SK-N-SH (cell line): ENCODE data around the gene ASB17.

Experiments
- CTCF ChIP-seq: fragments of 200-600 bp; sonication (generic); IDR thresholded peaks from 2 replicates; pipeline ENCODE4 v1.6.1; 2017; ENCODE audit warnings: antibody characterized with exemption, mild to moderate bottlenecking, moderate library complexity
- EP300 ChIP-seq, 2 experiments: IDR thresholded peaks; 2 replicates each; pipeline versions ENCODE4 v1.4.0 to v1.6.1; 2012; ENCODE audit warnings: borderline replicate concordance in 1 of 2, low read depth in 1 of 2, low read length in 1 of 2
- EZH2phosphoT487 ChIP-seq: fragments of 200-600 bp; sonication (generic); IDR thresholded peaks from 2 replicates; pipeline ENCODE4 v1.6.1; 2017; ENCODE audit warnings: low read depth, mixed run types, mild to moderate bottlenecking, antibody characterized with exemption, moderate library complexity, borderline replicate concordance
- MAX ChIP-seq: IDR thresholded peaks from 2 replicates; pipeline ENCODE4 v1.4.0; 2012; ENCODE audit warnings: low read depth
- POLR2AphosphoS5 ChIP-seq: IDR thresholded peaks from 2 replicates; pipeline ENCODE4 v1.6.1; 2012; ENCODE audit warnings: low read depth, low read length
- RCOR1 ChIP-seq: fragments of 150-350 bp; IDR thresholded peaks from 2 replicates; pipeline ENCODE4 v1.6.1; 2017; ENCODE audit warnings: antibody characterized with exemption, low read length
- SIN3A ChIP-seq: IDR thresholded peaks from 2 replicates; pipeline ENCODE4 v1.6.1; 2012; ENCODE audit warnings: low read depth, mild to moderate bottlenecking, low read length, moderate library complexity, borderline replicate concordance
- TEAD4 ChIP-seq: IDR thresholded peaks from 2 replicates; pipeline ENCODE4 v1.4.0; 2012; ENCODE audit warnings: mild to moderate bottlenecking, borderline replicate concordance; ENCODE audit not compliant: insufficient read depth
- USF1 ChIP-seq: IDR thresholded peaks from 2 replicates; pipeline ENCODE4 v1.4.0; 2012; ENCODE audit warnings: low read depth, borderline replicate concordance
- USF2 ChIP-seq: fragments of 150-350 bp; IDR thresholded peaks from 2 replicates; pipeline ENCODE4 v1.6.1; 2017; ENCODE audit warnings: antibody characterized with exemption, low read length, low read depth, borderline replicate concordance
- YY1 ChIP-seq: IDR thresholded peaks from 2 replicates; pipeline ENCODE4 v1.4.0; 2012; ENCODE audit warnings: low read depth, mild to moderate bottlenecking
- ZBTB33 ChIP-seq: IDR thresholded peaks from 2 replicates; pipeline ENCODE4 v1.4.0; 2012; ENCODE audit warnings: low read depth, borderline replicate concordance
- TF ChIP-seq, protein P1 (sequence below): IDR thresholded peaks from 2 replicates; pipeline ENCODE4 v1.6.1; 2012; ENCODE audit warnings: mild to moderate bottlenecking, low read depth, low read length, moderate library complexity

DNA sequence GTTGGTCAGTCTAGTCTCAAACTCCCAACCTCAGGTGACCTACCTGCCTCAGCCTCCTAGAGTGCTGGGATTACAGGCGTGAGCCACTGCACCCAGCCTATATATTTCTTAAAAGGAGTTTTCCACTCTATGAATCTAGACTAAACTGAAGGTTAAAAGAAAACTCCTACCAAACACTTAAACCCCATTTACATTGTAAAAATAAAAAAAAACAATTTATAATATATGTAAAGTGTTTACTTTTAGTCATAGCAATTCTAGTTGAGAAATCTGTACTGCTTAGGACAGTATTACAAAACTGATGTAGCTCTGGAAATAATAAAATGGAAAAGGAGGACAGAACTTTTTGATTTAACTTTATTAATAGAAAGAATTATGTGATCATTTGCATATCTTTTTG, 9.5 kb downstream of the ASB17 start:
- TF ChIP-seq CTCF: no peak
- TF ChIP-seq RCOR1: no peak
- TF ChIP-seq, protein P1, sequence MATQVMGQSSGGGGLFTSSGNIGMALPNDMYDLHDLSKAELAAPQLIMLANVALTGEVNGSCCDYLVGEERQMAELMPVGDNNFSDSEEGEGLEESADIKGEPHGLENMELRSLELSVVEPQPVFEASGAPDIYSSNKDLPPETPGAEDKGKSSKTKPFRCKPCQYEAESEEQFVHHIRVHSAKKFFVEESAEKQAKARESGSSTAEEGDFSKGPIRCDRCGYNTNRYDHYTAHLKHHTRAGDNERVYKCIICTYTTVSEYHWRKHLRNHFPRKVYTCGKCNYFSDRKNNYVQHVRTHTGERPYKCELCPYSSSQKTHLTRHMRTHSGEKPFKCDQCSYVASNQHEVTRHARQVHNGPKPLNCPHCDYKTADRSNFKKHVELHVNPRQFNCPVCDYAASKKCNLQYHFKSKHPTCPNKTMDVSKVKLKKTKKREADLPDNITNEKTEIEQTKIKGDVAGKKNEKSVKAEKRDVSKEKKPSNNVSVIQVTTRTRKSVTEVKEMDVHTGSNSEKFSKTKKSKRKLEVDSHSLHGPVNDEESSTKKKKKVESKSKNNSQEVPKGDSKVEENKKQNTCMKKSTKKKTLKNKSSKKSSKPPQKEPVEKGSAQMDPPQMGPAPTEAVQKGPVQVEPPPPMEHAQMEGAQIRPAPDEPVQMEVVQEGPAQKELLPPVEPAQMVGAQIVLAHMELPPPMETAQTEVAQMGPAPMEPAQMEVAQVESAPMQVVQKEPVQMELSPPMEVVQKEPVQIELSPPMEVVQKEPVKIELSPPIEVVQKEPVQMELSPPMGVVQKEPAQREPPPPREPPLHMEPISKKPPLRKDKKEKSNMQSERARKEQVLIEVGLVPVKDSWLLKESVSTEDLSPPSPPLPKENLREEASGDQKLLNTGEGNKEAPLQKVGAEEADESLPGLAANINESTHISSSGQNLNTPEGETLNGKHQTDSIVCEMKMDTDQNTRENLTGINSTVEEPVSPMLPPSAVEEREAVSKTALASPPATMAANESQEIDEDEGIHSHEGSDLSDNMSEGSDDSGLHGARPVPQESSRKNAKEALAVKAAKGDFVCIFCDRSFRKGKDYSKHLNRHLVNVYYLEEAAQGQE: no peak
- TF ChIP-seq YY1: no peak
- TF ChIP-seq ZBTB33: no peak
- no peak for TF ChIP-seq USF2
- TF ChIP-seq USF1: no peak
- no peak for TF ChIP-seq MAX
- no peak for TF ChIP-seq EZH2phosphoT487
- TF ChIP-seq SIN3A: no peak
- TF ChIP-seq TEAD4: no peak
- TF ChIP-seq POLR2AphosphoS5: no peak
- TF ChIP-seq EP300 (IDR thresholded peaks at IDR 0.05; ENCODE audit: borderline replicate concordance in 1 of 2, low read depth in 1 of 2, low read length in 1 of 2): no peak
